HEK293 (cell line): Measurements from ENCODE around the gene CTCF.

Experiments
- CTCF ChIA-PET: fragments of 350-600 bp; formaldehyde crosslinking; extraction: SDS; loops from one replicate; lab custom pipeline; 2021; ENCODE audit warnings: antibody characterized with exemption; lab: Yijun Ruan, JAX
- POLR2A ChIA-PET: fragments of 300-600 bp; formaldehyde crosslinking; extraction: SDS; loops from one replicate; lab custom pipeline; 2020; ENCODE audit warnings: antibody characterized with exemption, inconsistent platforms; lab: Yijun Ruan, JAX
- H3K27ac ChIP-seq: fragments of 200-500 bp; sonication (Bioruptor generic); 2 replicates; pipeline ENCODE4 v1.5.1; 2014; ENCODE audit warnings: low read depth, low read length, control low read depth, inconsistent platforms; ENCODE audit errors: extremely low read depth
- H3K36me3 ChIP-seq, 2 experiments: fragments of 200-500 bp in 1 of 2; sonication (Bioruptor generic) in 1 of 2; 1 replicate in 1 of 2; 2 replicates in 1 of 2; pipeline ENCODE4 v1.5.1; 2014 to 2017; ENCODE audit warnings: inconsistent platforms in 2 of 2, low read length in 2 of 2; ENCODE audit not compliant: control insufficient read depth in 2 of 2, insufficient read depth in 1 of 2
- H3K4me1 ChIP-seq: fragments of 200-500 bp; sonication (Bioruptor generic); 2 replicates; pipeline ENCODE4 v1.5.1; 2014; ENCODE audit warnings: mild to moderate bottlenecking, low read length, inconsistent platforms; ENCODE audit not compliant: control insufficient read depth, insufficient read depth
- H3K4me3 ChIP-seq: 2 replicates; pipeline ENCODE4 v1.5.1; 2011; ENCODE audit warnings: low read depth, mild to moderate bottlenecking, control low read depth, low read length, moderate library complexity
- H3K9me3 ChIP-seq: fragments of 200-500 bp; sonication (Bioruptor generic); 2 replicates; pipeline ENCODE4 v1.5.1; 2014; ENCODE audit warnings: low read depth, low read length, inconsistent platforms; ENCODE audit not compliant: control insufficient read depth, insufficient read depth
- MEIS1 ChIP-seq: sonication (generic); formaldehyde crosslinking; IDR thresholded peaks from 2 replicates; pipeline ENCODE4 v1.8.1; 2022; ENCODE audit warnings: missing genetic modification reagents, mild to moderate bottlenecking, borderline replicate concordance
- MZF1 ChIP-seq: fragments of 450-650 bp; formaldehyde crosslinking; IDR thresholded peaks from 2 replicates; pipeline ENCODE4 v1.5.1; 2017; ENCODE audit warnings: missing biosample characterization, missing genetic modification characterization, borderline replicate concordance
- ZNF274 ChIP-seq, 2 experiments: fragments of 200-500 bp in 1 of 2; fragments of 450-650 bp in 1 of 2; sonication (Bioruptor generic) in 1 of 2; formaldehyde crosslinking in 1 of 2; IDR thresholded peaks; 2 replicates each; pipeline versions ENCODE4 v1.5.1 to v1.6.1; 2014 to 2016; ENCODE audit warnings: borderline replicate concordance in 1 of 2, inconsistent platforms in 1 of 2, low read length in 1 of 2, missing biosample characterization in 1 of 2, missing genetic modification characterization in 1 of 2
- ZNF324 ChIP-seq: fragments of 450-650 bp; formaldehyde crosslinking; IDR thresholded peaks from 2 replicates; pipeline ENCODE4 v1.5.1; 2016; ENCODE audit warnings: missing biosample characterization, missing genetic modification characterization
- ZNF473 ChIP-seq: fragments of 450-650 bp; formaldehyde crosslinking; IDR thresholded peaks from 2 replicates; pipeline ENCODE4 v1.5.1; 2017; ENCODE audit warnings: missing biosample characterization, missing genetic modification characterization
- ZNF521 ChIP-seq: fragments of 450-650 bp; formaldehyde crosslinking; IDR thresholded peaks from 2 replicates; pipeline ENCODE4 v1.5.1; 2017; ENCODE audit warnings: missing biosample characterization, mild to moderate bottlenecking, missing genetic modification characterization
- ZNF701 ChIP-seq: fragments of 450-650 bp; formaldehyde crosslinking; IDR thresholded peaks from 2 replicates; pipeline ENCODE4 v1.5.1; 2016; ENCODE audit warnings: missing biosample characterization, missing genetic modification characterization
- ZNF776 ChIP-seq: fragments of 450-650 bp; formaldehyde crosslinking; IDR thresholded peaks from 2 replicates; pipeline ENCODE4 v1.5.0; 2017; ENCODE audit warnings: missing biosample characterization, missing genetic modification characterization, borderline replicate concordance
- TF ChIP-seq, protein P1 (sequence below): fragments of 450-650 bp; formaldehyde crosslinking; IDR thresholded peaks from 2 replicates; pipeline ENCODE4 v1.5.1; 2016; ENCODE audit warnings: missing biosample characterization, missing genetic modification characterization
- TF ChIP-seq, protein P2 (sequence below): fragments of 450-650 bp; formaldehyde crosslinking; IDR thresholded peaks from 2 replicates; pipeline ENCODE4 v1.5.1; 2016; ENCODE audit warnings: missing biosample characterization, missing genetic modification characterization
- TF ChIP-seq, protein P3 (sequence below): fragments of 450-650 bp; formaldehyde crosslinking; IDR thresholded peaks from 2 replicates; pipeline ENCODE4 v1.5.1; 2017; ENCODE audit warnings: missing biosample characterization, missing genetic modification characterization
- TF ChIP-seq, protein P4 (sequence below): fragments of 450-650 bp; formaldehyde crosslinking; IDR thresholded peaks from 2 replicates; pipeline ENCODE4 v1.5.1; 2016; ENCODE audit warnings: missing biosample characterization, missing genetic modification characterization
- TF ChIP-seq, protein P5 (sequence below): fragments of 450-650 bp; IDR thresholded peaks from 2 replicates; pipeline ENCODE4 v1.5.1; 2018; ENCODE audit warnings: missing biosample characterization, missing genetic modification characterization

CTCF gene

DNA sequence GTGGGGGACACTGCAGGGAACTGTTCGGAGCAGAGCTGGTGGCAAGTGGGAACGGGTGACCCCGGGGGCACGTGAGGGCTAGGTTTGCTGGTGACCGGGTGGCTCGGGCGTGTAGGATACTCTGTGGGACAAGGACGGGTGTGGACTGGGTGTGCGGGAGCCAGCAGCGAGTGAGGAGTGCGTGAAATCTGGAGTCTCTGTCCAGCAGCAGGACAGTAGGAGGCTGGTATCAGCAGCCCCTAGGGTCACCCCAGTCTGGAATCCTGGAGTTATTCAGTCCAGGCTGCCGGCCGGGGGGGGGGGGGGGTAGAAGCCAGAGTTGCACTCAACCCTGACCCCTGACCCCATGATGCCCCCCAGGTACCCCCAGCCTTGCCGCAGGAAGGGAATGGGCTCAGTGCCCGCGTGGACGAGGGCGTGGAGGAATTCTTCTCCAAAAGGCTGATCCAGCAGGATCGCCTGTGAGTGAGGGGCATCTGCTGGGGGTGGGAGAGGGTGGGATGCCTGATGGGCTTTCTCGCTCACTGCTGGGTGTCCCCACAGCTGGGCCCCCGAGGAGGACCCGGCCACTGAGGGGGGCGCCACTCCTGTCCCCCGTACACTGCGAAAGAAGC lies 91.6 kb downstream of the CTCF start (continued):
- TF ChIP-seq, protein P1, sequence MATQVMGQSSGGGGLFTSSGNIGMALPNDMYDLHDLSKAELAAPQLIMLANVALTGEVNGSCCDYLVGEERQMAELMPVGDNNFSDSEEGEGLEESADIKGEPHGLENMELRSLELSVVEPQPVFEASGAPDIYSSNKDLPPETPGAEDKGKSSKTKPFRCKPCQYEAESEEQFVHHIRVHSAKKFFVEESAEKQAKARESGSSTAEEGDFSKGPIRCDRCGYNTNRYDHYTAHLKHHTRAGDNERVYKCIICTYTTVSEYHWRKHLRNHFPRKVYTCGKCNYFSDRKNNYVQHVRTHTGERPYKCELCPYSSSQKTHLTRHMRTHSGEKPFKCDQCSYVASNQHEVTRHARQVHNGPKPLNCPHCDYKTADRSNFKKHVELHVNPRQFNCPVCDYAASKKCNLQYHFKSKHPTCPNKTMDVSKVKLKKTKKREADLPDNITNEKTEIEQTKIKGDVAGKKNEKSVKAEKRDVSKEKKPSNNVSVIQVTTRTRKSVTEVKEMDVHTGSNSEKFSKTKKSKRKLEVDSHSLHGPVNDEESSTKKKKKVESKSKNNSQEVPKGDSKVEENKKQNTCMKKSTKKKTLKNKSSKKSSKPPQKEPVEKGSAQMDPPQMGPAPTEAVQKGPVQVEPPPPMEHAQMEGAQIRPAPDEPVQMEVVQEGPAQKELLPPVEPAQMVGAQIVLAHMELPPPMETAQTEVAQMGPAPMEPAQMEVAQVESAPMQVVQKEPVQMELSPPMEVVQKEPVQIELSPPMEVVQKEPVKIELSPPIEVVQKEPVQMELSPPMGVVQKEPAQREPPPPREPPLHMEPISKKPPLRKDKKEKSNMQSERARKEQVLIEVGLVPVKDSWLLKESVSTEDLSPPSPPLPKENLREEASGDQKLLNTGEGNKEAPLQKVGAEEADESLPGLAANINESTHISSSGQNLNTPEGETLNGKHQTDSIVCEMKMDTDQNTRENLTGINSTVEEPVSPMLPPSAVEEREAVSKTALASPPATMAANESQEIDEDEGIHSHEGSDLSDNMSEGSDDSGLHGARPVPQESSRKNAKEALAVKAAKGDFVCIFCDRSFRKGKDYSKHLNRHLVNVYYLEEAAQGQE (tag by site-specific recombination) = peak; percentile 87

DNA sequence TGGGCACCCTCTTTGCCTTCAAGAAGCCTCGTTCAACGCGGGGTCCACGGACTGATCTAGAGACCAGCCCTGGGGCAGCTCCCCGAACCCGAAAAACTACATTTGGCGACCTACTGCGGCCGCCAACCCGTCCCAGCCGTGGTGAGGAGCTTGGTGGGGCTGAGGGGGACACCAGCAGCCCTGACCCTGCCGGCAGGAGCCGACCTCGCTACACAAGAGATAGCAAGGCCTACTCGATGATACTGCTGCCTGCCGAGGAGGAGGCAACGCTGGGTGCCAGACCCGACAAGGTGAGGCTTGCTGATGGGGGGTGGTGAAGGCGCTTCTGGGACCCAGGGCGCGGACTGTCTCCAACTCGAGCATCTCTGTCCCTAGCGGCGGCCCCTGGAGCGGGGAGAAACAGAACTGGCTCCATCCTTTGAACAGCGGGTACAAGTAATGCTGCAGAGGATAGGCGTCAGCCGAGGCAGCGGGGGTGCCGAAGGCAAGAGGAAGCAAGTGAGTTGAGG lies 92.1 kb downstream of the CTCF start:
- Histone ChIP-seq H3K4me1 (peaks cover 7% of the 10 kb centered on the region; the same call in 1 of the 2 replicates), H3K4me3 (no peak overlapping the region), H3K9me3 (no peaks in the 10 kb centered on the region), H3K36me3 (peaks cover 0 to 46% of the 10 kb centered on the region in 2 experiments; a peak in 1 of 3 replicates), H3K27ac (no peak overlapping the region)
- TF ChIP-seq ZNF274 (IDR thresholded peaks at IDR 0.05; ENCODE audit: low read length) = no peak
- no peak for TF ChIP-seq ZNF274 (tag by site-specific recombination; IDR thresholded peaks at IDR 0.05; ENCODE audit: borderline replicate concordance)
- TF ChIP-seq ZNF521 (tag by site-specific recombination) = no peak
- TF ChIP-seq ZNF776 = no peak
- TF ChIP-seq, protein P2, sequence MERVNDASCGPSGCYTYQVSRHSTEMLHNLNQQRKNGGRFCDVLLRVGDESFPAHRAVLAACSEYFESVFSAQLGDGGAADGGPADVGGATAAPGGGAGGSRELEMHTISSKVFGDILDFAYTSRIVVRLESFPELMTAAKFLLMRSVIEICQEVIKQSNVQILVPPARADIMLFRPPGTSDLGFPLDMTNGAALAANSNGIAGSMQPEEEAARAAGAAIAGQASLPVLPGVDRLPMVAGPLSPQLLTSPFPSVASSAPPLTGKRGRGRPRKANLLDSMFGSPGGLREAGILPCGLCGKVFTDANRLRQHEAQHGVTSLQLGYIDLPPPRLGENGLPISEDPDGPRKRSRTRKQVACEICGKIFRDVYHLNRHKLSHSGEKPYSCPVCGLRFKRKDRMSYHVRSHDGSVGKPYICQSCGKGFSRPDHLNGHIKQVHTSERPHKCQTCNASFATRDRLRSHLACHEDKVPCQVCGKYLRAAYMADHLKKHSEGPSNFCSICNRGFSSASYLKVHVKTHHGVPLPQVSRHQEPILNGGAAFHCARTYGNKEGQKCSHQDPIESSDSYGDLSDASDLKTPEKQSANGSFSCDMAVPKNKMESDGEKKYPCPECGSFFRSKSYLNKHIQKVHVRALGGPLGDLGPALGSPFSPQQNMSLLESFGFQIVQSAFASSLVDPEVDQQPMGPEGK (tag by site-specific recombination) = no peak
- TF ChIP-seq, protein P3, sequence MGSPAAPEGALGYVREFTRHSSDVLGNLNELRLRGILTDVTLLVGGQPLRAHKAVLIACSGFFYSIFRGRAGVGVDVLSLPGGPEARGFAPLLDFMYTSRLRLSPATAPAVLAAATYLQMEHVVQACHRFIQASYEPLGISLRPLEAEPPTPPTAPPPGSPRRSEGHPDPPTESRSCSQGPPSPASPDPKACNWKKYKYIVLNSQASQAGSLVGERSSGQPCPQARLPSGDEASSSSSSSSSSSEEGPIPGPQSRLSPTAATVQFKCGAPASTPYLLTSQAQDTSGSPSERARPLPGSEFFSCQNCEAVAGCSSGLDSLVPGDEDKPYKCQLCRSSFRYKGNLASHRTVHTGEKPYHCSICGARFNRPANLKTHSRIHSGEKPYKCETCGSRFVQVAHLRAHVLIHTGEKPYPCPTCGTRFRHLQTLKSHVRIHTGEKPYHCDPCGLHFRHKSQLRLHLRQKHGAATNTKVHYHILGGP = no peak
- TF ChIP-seq, protein P4, sequence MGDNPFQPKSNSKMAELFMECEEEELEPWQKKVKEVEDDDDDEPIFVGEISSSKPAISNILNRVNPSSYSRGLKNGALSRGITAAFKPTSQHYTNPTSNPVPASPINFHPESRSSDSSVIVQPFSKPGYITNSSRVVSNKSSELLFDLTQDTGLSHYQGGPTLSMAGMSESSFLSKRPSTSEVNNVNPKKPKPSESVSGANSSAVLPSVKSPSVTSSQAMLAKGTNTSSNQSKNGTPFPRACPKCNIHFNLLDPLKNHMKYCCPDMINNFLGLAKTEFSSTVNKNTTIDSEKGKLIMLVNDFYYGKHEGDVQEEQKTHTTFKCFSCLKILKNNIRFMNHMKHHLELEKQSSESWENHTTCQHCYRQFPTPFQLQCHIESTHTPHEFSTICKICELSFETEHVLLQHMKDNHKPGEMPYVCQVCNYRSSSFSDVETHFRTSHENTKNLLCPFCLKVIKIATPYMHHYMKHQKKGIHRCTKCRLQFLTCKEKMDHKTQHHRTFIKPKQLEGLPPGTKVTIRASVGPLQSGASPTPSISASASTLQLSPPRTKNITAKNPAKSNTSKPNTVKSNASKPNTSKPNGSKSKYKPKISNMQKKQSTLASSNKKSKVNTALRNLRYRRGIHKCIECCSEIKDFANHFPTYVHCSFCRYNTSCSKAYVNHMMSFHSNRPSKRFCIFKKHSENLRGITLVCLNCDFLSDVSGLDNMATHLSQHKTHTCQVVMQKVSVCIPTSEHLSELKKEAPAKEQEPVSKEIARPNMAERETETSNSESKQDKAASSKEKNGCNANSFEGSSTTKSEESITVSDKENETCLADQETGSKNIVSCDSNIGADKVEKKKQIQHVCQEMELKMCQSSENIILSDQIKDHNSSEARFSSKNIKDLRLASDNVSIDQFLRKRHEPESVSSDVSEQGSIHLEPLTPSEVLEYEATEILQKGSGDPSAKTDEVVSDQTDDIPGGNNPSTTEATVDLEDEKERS (tag by site-specific recombination) = no peak
- TF ChIP-seq ZNF324 (tag by site-specific recombination) = no peak
- no peak for TF ChIP-seq MEIS1 (CRISPR knock-in tag)
- TF ChIP-seq ZNF701 (tag by site-specific recombination) = no peak
- TF ChIP-seq MZF1 (tag by site-specific recombination) = no peak
- TF ChIP-seq ZNF473 (tag by site-specific recombination) = no peak
- TF ChIP-seq, protein P5, sequence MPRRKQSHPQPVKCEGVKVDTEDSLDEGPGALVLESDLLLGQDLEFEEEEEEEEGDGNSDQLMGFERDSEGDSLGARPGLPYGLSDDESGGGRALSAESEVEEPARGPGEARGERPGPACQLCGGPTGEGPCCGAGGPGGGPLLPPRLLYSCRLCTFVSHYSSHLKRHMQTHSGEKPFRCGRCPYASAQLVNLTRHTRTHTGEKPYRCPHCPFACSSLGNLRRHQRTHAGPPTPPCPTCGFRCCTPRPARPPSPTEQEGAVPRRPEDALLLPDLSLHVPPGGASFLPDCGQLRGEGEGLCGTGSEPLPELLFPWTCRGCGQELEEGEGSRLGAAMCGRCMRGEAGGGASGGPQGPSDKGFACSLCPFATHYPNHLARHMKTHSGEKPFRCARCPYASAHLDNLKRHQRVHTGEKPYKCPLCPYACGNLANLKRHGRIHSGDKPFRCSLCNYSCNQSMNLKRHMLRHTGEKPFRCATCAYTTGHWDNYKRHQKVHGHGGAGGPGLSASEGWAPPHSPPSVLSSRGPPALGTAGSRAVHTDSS (tag by site-specific recombination) = no peak
- ChIA-PET CTCF (no interaction called here), POLR2A (no interaction called here)
